Body of pancreas (tissue), 4 donors: ENCODE measurements around the gene IGFN1.
A peak's percentile ranks its signal among the peaks of the same experiment; 100 is the strongest.

ENCODE experiments used
- POLR2A ChIP-seq, 3 donors: fragments of 450-650 bp; IDR thresholded peaks; one replicate each; pipeline ENCODE4 v1.6.1; 2016; ENCODE audit warnings: antibody characterized with exemption in 3 of 3, mild to moderate bottlenecking in 2 of 3
- TF ChIP-seq, protein P1 (sequence below), 7 experiments: fragments of 450-650 bp in 4 of 7; fragments of 200-600 bp in 3 of 7; sonication (generic) in 3 of 7; IDR thresholded peaks; one replicate each; pipeline ENCODE4 v1.5.1; 2016 to 2019; ENCODE audit warnings: antibody characterized with exemption in 7 of 7

DNA sequence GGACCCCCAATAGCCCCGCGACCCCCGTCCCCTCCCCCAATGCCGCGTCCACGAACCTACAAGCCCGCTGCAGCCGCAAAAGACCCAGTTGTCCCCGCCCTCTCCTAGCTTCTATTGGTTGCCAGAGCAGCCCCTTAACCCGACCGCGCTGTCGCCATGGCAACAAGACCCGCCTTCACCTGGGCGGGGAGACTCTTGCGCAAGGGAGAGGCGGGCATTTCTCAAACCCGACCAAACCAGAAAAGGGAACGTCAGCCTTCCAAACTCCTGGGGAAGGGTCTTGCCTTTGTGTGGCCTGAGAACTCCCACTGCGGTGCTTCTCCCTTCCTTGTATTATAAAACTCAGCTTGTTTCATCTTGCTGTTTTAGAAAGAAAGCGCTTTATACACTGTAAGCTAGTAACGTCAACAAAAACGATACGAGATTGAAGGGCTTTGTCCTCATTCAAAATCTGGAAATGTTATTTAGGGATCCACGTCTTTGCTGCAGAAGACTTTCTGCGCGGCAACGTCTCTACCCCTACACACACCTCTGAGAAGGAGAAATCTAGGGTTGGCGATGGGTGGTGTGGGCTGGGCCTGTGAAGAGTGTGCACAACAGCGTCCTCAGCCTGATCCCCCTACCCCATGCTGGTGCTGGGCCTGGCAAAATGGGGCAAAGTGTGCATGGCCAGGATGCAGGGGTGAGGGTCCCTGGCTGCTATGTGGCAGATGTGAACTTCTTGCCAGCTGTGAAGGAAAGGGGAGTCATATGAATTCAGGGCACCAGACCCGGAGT, 36.0 kb upstream of the IGFN1 start, which contains the start of gene TMEM9:
- TF ChIP-seq, protein P1, sequence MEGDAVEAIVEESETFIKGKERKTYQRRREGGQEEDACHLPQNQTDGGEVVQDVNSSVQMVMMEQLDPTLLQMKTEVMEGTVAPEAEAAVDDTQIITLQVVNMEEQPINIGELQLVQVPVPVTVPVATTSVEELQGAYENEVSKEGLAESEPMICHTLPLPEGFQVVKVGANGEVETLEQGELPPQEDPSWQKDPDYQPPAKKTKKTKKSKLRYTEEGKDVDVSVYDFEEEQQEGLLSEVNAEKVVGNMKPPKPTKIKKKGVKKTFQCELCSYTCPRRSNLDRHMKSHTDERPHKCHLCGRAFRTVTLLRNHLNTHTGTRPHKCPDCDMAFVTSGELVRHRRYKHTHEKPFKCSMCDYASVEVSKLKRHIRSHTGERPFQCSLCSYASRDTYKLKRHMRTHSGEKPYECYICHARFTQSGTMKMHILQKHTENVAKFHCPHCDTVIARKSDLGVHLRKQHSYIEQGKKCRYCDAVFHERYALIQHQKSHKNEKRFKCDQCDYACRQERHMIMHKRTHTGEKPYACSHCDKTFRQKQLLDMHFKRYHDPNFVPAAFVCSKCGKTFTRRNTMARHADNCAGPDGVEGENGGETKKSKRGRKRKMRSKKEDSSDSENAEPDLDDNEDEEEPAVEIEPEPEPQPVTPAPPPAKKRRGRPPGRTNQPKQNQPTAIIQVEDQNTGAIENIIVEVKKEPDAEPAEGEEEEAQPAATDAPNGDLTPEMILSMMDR (IDR thresholded peaks at IDR 0.05), result peak in 1 of 7 experiments; percentile 10
- peak; percentile 10 to 56 (median 47) for TF ChIP-seq POLR2A (IDR thresholded peaks at IDR 0.05)
